GM12801 (cell line): ENCODE data around the gene LYRM9.

Experiments used
- TF ChIP-seq, protein P1 (sequence below): IDR thresholded peaks from one replicate; pipeline ENCODE4 v1.5.1; 2011; ENCODE audit warnings: control low read depth; ENCODE audit not compliant: insufficient read length; ENCODE audit errors: extremely low read depth

Gene LYRM9

DNA sequence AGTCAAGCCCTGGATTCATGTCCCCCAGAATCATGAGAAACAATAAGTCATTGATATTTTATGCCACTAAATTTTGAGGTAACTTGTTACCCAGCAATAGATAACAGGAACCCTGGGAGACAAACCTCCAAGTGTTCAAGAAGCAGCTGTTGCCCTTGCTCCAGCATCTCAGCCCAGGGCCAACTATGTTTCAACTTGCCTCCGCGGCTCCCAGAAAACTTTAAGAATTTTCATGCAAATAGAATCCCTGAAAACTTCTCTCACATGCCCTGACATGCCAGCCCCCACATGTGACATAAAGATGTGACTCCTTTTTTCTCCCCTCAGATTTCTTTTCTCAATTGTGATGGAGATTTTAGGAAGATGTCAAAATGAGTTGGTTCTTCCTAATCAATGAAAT is 22.8 kb downstream of the LYRM9 start:
- TF ChIP-seq, protein P1, sequence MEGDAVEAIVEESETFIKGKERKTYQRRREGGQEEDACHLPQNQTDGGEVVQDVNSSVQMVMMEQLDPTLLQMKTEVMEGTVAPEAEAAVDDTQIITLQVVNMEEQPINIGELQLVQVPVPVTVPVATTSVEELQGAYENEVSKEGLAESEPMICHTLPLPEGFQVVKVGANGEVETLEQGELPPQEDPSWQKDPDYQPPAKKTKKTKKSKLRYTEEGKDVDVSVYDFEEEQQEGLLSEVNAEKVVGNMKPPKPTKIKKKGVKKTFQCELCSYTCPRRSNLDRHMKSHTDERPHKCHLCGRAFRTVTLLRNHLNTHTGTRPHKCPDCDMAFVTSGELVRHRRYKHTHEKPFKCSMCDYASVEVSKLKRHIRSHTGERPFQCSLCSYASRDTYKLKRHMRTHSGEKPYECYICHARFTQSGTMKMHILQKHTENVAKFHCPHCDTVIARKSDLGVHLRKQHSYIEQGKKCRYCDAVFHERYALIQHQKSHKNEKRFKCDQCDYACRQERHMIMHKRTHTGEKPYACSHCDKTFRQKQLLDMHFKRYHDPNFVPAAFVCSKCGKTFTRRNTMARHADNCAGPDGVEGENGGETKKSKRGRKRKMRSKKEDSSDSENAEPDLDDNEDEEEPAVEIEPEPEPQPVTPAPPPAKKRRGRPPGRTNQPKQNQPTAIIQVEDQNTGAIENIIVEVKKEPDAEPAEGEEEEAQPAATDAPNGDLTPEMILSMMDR: no peak

DNA sequence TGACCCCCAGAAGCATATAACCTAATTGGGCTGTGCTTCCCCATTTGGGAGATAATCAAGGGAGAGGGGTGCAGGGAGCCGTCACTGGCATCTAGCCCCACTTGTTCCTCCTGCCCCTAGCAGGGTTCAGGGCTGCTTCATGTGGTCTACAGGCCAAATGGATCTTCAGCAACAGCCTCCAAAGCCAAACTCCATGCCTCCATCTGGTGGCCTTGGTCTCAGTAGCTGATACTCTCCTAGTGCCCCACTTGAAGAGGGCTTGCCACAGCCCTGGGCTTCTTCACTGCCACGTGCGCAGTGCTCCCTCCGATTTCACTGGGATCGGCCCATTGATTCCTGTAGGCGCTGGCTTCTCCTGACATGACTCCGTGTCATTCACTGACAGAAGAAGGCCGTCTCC is 24.6 kb downstream of the LYRM9 start:
- TF ChIP-seq, protein P1: no peak

DNA sequence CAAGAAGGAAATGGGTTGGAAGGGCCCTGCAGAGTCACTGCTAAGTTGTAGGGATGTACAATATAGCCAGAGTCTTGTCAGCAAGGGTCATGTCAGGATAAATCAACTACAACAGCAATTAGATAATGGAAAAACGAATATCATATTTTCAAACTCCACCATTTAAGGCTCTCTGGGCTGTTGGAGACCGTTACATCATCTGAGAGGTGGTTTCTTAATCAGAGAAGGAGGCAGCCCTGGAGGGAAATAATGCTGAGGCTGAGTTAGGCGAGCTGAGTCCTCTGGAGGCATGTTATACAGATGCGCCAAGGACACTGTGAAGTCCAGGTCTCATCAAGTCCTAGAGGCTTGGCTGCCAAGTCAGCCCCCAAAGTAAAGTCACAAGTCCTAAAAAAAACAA is 30.3 kb downstream of the LYRM9 start:
- TF ChIP-seq, protein P1: no peak

DNA sequence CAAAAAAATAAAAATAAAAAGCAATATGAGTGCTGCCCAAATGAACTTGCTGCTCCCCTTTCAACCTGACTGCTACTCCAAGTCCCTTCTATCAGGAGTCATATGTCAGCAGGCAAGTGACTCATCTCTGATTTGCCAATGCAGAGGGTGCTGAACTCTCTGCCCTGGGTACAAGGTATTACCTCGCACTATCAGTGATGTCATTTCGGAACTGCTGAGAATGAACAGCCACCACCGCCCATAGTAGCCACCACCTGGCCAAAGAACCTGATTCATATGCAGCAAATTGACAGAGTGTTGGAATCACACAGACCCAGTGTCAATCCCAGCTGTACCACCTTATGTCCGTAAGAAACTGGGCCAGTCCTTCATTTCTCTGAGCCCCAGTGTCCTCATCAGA is 31.2 kb downstream of the LYRM9 start:
- TF ChIP-seq, protein P1: no peak

DNA sequence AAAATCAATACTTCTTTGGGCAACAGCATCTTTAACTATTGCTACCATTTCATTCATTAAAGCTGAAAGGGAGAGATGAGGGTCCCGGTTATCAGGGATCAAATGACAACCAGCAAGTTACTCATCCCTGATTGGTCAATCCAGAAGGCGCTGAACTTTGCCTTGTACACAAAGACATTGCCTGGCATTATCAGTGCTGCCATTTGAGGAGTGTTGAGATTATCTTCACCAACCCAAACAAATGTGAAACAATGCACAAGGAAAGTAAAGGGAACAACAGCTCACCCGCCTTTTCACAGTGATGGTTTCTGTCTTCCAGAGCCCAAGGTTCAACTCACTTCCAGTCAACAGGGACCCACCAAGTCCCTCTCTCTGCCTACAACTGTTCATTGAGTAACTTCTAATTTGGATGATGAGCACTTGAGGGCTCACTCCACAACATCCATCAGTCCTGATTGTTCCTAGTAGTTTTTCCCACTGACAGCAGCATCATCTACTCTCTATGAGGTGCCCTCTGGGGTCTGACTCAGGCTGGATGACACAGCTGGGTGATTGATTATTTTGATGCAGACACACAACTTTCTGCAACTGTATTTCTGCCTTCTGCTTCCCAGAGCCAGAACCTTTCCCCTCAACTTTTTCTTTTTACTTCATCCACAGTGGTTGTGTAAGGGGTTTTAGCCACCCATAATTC is 32.0 kb downstream of the LYRM9 start:
- TF ChIP-seq, protein P1: no peak

DNA sequence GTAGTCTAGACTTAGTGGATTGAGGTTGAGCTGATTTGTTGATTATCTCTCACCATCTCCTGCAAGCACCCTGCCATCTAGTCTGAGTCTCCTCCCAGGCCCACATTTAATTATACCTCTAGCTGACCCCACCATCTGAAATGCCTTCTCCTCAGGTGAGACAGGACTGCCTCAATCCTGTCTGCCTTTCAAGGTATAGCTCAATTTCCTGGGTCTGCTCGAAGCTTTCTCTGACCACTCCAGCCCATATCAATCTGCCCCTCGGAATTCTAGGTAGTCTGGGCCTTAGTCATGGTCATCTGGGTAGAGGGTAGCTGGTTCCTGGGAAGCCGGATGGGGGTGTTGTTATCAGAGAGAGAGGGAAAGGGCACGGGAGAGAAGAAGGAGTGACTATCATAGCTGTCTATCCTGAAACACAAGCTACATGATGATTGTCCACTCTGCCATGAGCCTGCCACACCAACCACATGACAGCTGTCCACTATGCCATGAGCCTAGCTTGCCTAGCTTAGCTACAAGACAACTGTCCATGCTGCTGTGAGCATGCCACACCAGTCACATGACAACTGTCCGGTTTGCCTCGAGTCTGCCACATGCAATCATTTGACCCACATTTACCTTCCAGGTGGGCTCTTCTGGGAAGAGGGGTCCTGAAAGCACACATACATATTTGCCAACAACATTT is 34.4 kb downstream of the LYRM9 start:
- TF ChIP-seq, protein P1: no peak

DNA sequence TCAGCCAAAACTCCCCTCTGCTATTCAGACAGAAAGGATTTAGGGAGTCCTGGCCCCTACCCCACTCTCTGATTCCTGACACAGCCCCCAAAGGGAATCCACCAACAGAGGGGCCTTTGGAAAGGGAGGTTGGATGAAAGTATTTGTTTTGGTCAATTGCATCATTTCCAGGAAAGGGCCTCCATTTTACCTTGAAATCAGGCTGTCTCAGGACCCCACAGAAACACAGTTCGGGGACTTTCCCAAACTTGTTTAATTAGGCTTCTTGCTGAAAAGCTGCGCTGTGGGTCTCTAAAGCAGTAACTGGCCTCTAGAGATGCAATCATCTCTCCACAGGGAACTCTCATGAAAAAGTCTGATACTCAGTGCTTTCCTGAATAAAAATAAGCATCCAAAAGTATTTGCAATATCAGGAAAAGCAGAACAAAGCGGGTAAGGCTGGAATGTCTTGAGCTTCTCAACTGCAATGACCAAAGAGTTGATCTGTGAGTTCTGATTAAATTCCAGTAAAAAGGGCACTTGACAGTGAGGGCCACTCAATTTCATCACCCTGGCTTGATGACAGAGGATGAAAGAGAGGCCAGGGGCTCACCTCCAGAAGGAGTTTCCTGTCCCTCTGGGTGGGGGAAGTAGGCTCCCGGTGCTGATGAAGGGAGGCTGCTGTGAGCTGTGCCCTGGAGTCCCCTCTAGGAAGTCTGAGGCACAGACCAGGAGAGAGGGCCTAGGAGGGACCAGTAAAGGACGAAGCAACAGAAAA is 36.3 kb downstream of the LYRM9 start:
- TF ChIP-seq, protein P1: no peak
